Epithelial cell of prostate (primary cell): Measurements from ENCODE around the gene RGS6.

Experiments
- DNase-seq: peaks from one replicate; pipeline ENCODE4 v3.0.0-alpha.2; 2011; ENCODE audit warnings: low read depth, low spot score
- H3K27ac ChIP-seq: fragments of 450-650 bp; 2 replicates; pipeline ENCODE4 v1.5.1; 2017; ENCODE audit warnings: mild to moderate bottlenecking

The RGS6 gene

DNA sequence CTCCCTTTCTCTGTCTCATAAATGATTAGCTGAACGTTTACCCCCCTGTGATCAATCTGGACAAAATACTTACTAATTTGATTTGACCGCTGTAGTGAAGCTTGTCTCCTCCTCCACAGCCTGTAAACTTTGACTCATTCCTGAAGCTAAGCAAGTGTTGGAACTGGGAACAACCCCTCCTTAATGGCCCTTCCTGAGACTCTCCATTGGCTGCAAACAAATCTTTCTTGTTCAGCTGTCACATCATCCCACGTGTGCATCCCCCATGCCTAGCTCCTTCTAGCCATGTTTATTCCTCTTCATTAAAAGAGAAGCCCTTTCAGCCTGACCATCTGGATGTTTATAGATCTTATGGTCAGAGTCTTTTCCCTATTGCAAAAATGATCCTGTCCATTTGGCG, 281.2 kb downstream of the RGS6 start:
- no peak overlapping the region for H3K27ac ChIP-seq
- no peak for DNase-seq

DNA sequence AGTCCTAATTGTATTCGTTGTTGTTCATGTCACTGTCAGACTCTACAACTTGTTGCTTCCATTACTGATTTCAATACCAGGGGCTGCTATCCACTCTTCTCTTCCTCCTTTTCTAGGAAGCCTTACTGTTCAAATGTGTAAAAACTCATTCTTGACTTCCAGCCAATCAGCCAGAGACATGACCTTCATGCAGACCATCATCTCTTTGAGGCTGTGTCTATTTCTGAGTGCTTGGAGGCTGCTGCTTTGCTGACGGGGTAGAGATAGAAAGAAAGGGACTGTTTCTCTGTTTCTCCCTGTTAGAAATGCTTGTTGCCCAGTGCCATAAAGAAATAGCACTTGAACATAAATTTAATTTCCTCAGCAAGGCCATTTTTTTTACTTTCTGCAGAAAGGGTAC, 282.9 kb downstream of the RGS6 start:
- no peak for DNase-seq

DNA sequence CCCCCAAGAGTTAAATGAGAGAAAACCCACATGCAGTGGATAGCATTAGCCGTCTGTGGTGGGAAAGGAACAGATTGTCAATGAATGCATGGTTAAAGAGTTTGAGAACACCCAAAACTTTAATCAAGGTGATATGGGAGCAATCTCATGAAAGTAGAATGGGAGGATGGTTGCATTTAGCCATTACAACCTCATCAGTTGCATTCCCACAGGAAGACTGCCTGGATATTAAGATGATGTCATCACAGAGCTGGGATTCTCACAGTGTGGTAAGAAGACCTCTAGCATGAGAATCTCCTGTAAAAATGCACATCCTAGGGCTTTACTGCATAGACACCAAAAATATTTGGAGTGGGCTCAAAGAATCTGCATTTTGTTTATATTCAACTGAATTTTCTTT, 284.9 kb downstream of the RGS6 start:
- no peak for DNase-seq
- no peak overlapping the region for H3K27ac ChIP-seq

More for the DNA sequence above, 282.9 kb downstream of the RGS6 start:
- no peak overlapping the region for H3K27ac ChIP-seq

DNA sequence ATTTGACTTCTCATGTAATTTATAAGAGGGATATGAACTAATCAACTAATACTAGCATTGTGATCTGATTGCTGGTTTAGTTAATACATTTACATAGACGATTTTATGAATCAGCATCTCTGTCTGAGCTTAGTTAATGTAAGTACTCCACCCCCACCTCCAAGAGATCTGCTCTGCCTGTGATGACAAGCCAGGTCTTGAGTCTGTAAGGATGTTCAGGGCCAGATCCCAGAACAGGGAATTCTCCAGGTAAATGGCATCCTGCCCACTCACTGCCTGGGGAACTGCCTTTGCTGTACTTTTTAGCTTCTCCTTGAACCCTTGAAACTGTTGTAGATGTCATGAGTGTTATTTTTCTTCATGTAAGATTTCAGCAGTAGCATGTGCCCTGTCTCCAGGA, 289.8 kb downstream of the RGS6 start:
- no peak for DNase-seq
- no peak overlapping the region for H3K27ac ChIP-seq

DNA sequence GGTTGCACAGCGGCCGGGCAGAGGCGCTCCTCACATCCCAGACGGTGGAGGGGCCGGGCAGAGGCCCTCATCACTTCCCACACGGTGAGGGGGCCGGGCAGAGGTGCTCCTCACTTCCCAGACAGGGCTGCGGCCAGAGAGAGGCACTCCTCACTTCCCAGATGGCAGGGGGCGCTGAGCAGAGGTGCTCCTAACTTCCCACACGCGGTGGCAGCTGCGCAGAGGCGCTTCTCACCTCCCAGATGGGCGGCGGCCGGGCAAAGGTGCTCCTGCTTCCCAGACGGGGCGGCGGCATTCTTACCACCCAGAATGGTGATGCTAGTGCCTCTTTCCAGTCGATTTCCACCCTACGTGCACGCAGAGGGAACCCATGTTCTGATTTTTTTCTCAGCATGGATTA, 304.4 kb downstream of the RGS6 start:
- H3K27ac ChIP-seq, result no peak overlapping the region
- DNase-seq, result no peak

- no peak overlapping the region for H3K27ac ChIP-seq
- no peak for DNase-seq
These were observed 305.8 kb downstream of the RGS6 start for GRCh38 chr14:72237722-72238666.

DNA sequence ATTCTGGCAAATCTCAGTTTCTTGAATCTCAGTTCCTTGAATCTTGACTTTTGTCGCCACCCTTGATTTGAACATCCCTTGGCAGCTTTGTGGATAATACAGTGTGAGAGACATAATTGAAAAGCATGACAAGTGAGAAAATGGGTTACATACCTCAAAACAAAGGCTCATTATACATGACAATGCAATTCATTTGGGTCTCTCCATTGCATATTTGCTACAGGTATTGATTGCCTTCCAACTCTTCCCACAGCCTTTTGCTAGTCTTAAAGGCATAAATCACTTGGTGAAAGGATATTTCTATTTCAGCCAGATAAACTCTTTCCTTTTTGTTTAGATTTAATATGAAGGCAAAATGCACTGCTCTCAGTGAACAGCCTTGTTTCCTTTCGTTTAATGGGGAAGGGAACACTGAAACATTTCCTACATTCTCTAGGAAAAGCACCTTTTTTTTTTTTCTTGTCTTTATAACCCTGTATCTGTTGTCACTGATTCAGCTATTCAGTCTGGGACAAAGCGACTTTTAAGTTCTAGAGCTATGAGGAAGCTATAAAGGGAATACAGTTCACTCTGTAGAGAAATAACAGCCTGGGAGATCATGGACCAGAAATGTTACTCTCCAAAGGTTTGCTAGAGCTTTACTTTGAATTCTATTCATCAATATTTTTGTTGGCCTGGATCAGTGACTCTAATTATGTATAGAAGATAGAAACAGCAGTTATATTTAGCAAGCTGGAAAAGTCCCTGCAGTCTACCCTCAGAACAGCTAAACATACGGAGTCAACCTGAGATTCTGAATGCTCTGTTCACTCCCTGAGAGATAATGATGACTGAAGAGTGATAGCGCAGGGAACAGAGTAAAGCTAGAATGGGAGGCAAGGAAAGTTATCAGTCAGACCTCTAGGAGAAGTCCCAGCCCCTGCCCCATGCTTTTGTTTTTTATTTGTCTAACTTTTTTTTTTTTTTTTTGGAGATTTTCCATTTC, 311.4 kb downstream of the RGS6 start:
- no peak for DNase-seq
- no peak overlapping the region for H3K27ac ChIP-seq

DNA sequence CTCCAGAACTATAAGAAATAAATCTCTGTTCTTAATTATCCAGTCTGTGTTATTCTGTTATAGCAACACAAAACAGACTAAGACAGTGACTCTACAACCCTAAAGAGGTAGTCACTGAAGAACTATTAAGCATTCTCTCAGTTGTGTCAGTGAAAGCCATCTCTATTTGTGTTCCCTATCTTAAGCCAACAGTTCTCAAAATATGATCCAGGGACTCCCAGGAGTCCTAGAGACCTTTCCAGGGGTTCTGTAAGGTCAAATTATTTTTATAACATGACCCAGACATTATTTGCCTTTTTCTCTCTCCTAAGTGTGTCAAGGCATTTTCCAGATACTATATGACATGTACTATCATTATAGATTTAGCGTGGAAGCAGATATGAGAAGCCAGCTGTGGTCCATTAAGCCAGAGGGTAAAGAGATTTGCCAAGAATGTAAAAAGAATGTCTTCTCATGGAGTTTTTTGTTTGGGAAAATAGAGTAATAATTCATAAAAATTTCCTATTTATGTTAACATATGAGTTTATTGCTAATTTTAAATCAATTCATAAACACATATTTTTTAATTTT, 315.8 kb downstream of the RGS6 start:
- DNase-seq, result no peak
- no peak overlapping the region for H3K27ac ChIP-seq

- no peak for DNase-seq
- H3K27ac ChIP-seq, result no peak overlapping the region
These were observed 321.3 kb downstream of the RGS6 start for GRCh38 chr14:72253503-72253902.

DNA sequence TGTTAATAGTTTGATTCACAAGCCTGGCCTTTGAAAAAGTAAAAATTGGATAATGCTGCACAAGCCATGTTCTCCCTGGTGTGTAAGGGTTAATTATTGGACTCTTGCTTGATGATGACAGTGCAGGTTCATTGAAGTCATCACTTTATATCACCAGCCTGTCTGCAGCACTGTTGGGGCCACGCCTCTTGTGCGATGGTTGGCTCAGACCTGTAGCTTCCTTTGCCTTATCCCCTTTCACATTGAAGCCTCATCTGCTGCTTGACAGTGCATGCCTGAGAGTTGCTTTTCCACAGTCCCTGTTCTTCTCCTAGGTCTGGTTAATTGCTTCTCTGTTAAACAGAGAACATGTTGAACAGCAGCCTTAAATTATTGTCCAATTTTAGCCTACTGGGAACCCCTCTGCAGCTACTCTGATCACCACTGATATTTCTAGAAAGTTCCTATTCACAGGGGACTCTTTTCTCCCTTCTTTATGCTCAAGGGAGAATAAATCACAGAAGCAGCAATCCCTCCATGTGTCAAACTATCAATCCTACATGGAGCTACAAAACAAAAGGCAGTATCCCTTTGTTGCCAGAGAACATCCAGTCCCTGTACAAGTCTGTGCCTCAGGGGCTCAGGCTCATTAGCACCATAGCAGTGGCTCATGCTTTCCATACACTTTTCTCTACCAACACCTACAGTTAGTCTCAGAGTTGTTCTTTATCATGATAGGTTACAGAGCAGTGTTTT, 322.1 kb downstream of the RGS6 start:
- H3K27ac ChIP-seq, result no peak overlapping the region
- DNase-seq, result no peak

DNA sequence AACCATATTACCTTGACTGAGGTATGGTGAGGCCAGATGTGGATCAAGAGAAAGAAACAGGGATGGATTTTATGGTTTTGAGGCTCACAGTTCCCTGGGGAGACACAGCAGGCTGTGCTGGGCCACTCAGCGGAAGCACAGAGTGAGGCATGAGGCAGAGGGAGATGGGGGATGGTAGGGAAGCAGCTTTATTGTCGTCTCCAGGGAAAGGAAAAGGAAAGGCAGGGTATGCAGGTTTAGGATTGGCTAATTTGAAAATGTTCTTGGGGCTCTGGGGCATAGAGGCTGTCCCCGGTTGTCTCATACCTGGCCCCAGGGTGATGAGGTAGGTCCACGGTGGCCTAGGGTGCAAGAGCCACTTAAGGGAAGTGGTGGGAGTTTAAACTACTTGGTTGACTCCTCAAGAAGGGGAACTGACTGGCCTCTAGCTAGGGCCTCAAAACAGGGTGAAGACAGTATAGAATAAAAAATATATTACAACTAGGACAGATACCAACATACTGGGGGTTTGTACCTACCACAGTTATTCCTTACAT, 322.8 kb downstream of the RGS6 start:
- no peak for DNase-seq
- no peak overlapping the region for H3K27ac ChIP-seq

- DNase-seq, result peak; percentile 8
- no peak overlapping the region for H3K27ac ChIP-seq
These were observed 323.8 kb downstream of the RGS6 start for GRCh38 chr14:72256055-72256454.

GRCh38 chr14:72261068-72261467, 328.8 kb downstream of the RGS6 start:
- no peak for DNase-seq
- H3K27ac ChIP-seq, result no peak overlapping the region

- H3K27ac ChIP-seq, result no peak overlapping the region
- no peak for DNase-seq
These were observed 330.5 kb downstream of the RGS6 start for GRCh38 chr14:72262771-72263170.

GRCh38 chr14:72264716-72265115, 332.5 kb downstream of the RGS6 start:
- no peak overlapping the region for H3K27ac ChIP-seq
- no peak for DNase-seq

DNA sequence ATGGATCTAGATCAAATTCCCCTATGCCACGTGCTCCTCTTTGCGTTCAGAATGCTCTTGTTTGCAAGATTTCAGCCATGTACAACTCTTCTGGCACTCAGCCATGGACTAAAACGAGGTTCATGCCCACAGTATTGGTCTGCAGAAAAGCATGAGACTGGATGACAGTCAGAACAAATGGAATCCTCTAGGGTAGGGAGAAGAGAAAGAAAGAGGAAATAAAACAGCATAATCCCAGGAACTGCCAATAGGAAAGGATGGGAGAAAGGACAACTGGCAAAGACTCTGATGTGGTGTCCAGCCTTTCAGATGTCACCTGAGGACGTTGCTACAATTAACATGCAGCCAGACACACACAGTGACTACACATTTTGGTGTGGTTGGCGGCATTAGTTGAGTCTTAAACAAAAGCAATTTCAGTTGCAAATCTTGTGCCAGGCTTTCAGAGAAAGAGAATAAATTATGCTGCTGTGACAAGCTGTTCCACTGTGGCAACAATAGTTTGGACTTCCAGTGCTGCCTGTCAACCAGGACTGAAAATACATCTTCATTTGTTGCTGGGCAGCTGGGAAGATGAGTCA, 338.0 kb downstream of the RGS6 start:
- no peak for DNase-seq

GRCh38 chr14:72270749-72271148, 338.5 kb downstream of the RGS6 start:
- DNase-seq, result no peak
- no peak overlapping the region for H3K27ac ChIP-seq

More for the DNA sequence above, 338.0 kb downstream of the RGS6 start:
- H3K27ac ChIP-seq, result no peak overlapping the region

- H3K27ac ChIP-seq, result no peak overlapping the region
- DNase-seq, result no peak
These were observed 343.0 kb downstream of the RGS6 start for GRCh38 chr14:72275242-72275641.

DNA sequence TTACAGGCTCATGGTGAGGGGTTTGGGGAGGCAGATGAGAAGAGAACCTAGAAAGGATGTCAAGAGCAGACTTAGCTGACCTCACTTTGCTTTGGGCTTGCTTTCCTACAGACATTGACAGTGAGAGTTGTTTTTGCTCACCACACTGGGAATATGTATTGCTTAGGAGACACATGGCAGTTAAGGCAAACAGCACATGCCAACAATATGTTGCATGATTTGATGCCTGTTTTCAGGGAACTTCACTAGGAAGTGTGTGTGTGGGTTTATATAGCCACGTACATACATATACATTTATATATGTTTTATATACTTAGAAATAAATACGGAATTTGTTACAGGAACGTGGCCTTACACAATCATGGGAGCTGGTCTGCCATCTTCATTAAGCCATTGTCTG, 346.1 kb downstream of the RGS6 start:
- H3K27ac ChIP-seq, result no peak overlapping the region
- no peak for DNase-seq
